Astrocyte of the hippocampus (primary cell): Measurements from ENCODE around the gene HSFX2.
A peak's percentile ranks its signal among the peaks of the same experiment; 100 is the strongest.
"Not testable (repeated sequence)": the region's sequence is repeated elsewhere in the genome, so short reads cannot be mapped to it uniquely, and the experiment has no call there.

ENCODE experiments used
- DNase-seq: peaks from one replicate; pipeline ENCODE4 v3.0.0; 2011; ENCODE audit warnings: low read depth, low spot score

Gene HSFX2

GRCh38 chrX:149590993-149591392 is 4.1 kb downstream of the HSFX2 start:
- not testable (repeated sequence) for DNase-seq

- not testable (repeated sequence) for DNase-seq
These were observed 7.8 kb downstream of the HSFX2 start, which contains the start of gene MAGEA9B for GRCh38 chrX:149587359-149587758. MAGEA9B (minus strand) TSS chrX:149587459; CDS start chrX:149583179, 4,280 bp downstream.

- DNase-seq = not testable (repeated sequence)
These were observed 9.5 kb downstream of the HSFX2 start for GRCh38 chrX:149585631-149586030.

- not testable (repeated sequence) for DNase-seq
These were observed 21.7 kb downstream of the HSFX2 start for GRCh38 chrX:149573456-149573855.

GRCh38 chrX:149572743-149573142 is 22.4 kb downstream of the HSFX2 start:
- DNase-seq = peak; percentile 11

- DNase-seq = no peak
These were observed 23.3 kb downstream of the HSFX2 start for GRCh38 chrX:149571770-149572169.

GRCh38 chrX:149570668-149571067 is 24.4 kb downstream of the HSFX2 start:
- DNase-seq = peak; percentile 46

- DNase-seq = no peak
These were observed 25.3 kb downstream of the HSFX2 start for GRCh38 chrX:149569770-149570169.

- no peak for DNase-seq
These were observed 26.3 kb downstream of the HSFX2 start for GRCh38 chrX:149568701-149569296.

GRCh38 chrX:149567621-149568417 is 27.3 kb downstream of the HSFX2 start:
- DNase-seq = no peak

GRCh38 chrX:149563359-149563758 is 31.8 kb downstream of the HSFX2 start:
- DNase-seq = no peak

- DNase-seq = not testable (repeated sequence)
These were observed 39.9 kb downstream of the HSFX2 start for GRCh38 chrX:149555251-149555650.

- not testable (repeated sequence) for DNase-seq
These were observed 43.2 kb downstream of the HSFX2 start for GRCh38 chrX:149551939-149552248.

- not testable (repeated sequence) for DNase-seq
These were observed 43.7 kb downstream of the HSFX2 start for GRCh38 chrX:149551245-149551938.

- not testable (repeated sequence) for DNase-seq
These were observed 44.7 kb downstream of the HSFX2 start for GRCh38 chrX:149550454-149550853.

GRCh38 chrX:149549701-149550100 is 45.4 kb downstream of the HSFX2 start, which contains the start of gene HSFX3:
HSFX3 (minus strand) TSS chrX:149549924; CDS start chrX:149549852, 72 bp downstream.
- not testable (repeated sequence) for DNase-seq

GRCh38 chrX:149547782-149548181 is 47.3 kb downstream of the HSFX2 start:
- DNase-seq = not testable (repeated sequence)

GRCh38 chrX:149546962-149547361 is 48.2 kb downstream of the HSFX2 start:
- not testable (repeated sequence) for DNase-seq

- DNase-seq = peak; percentile 28
These were observed 49.3 kb downstream of the HSFX2 start for GRCh38 chrX:149545545-149546543.
